ENCODE measurements around the gene ZC2HC1B.
"Not testable (repeated sequence)": the region's sequence is repeated elsewhere in the genome, so short reads cannot be mapped to it uniquely, and the experiment has no call there.

The ZC2HC1B gene

GRCh38 chr6:143871202-143871730 is 7.0 kb downstream of the ZC2HC1B start:
- not testable (repeated sequence) for DNase-seq

- DNase-seq, result no peak
Measured at GRCh38 chr6:143872201-143872600, 7.9 kb downstream of the ZC2HC1B start.

DNA sequence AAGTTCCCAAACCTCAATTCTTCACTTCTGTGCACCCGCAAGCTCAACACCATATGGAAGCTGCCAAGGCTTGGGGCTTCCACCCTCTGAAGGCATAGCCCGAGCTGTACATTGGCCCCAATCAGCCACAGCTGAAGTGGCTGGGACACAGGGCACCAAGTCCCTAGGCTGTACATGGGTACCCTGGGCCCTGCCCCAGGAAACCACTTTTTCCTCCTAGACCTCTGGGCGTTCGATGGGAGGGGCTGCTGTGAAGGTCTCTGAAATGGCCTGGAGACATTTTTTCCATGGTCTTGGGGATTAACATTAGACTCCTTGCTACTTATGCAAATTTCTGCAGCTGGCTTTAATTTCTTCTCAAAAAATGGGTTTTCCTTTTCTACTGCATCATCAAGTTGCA is 9.3 kb downstream of the ZC2HC1B start:
- DNase-seq, result not testable (repeated sequence)

GRCh38 chr6:143874503-143874902 is 10.2 kb downstream of the ZC2HC1B start:
- not testable (repeated sequence) for DNase-seq

DNA sequence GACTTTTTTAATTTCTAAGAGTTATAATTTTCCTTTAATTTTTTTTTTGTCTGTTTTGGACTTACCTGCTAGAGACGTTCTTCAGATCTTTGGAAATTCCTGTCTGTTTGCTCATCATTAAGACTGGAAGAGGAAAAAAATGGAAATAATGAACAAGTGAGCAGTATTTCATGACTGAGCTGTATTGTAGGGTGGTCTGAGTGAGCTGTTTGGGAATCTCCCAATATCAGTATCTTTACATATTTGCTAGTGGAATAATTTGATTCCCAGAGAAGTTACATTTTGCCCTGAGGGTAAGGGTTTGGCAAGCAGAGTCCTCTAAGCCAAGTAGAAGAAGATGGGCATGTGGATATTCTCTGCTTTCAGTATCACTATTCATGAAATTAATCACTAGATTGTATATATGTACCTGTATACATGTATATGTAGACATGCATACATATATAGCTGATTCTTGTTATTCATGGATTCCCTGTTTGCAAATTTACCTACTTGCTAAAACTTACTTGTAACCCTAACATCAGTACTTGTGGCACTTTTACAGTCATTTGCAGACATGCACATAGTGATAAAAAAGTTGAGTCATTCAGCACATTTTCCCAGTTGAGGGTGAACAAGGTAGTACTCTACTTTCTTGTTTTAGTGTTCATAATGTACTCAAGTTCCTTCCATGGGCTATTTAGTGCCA is 13.5 kb downstream of the ZC2HC1B start:
- DNase-seq, result no peak

DNA sequence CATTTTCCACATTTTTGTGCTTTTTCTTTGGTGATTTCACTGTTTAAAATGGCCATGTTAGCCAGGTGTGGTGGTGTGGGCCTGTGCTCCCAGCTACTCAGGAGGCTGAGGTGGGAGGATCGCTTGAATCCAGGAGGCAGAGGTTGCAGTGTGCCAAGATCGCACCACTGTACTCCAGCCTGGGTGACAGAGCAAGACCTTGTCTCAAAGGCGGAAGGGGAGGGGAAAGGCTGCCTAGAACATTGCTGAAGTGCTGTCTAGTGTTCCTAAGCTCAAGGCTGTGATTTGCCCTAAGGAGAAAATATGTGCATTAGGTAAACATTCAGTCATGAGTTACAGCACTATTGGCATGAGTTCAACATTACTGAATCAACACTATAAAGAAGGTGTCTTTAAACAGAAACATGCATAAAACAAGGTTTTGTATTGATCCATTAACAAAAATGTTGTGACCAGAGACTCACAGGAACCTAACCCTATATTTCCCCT is 14.0 kb downstream of the ZC2HC1B start:
- DNase-seq, result no peak

GRCh38 chr6:143880412-143880811 is 16.1 kb downstream of the ZC2HC1B start:
- DNase-seq, result no peak

GRCh38 chr6:143882401-143882930 is 18.2 kb downstream of the ZC2HC1B start:
- DNase-seq, result no peak

- no peak for DNase-seq
Measured at GRCh38 chr6:143884216-143884900, 20.1 kb downstream of the ZC2HC1B start.

- DNase-seq, result no peak
Measured at GRCh38 chr6:143885116-143885515, 20.8 kb downstream of the ZC2HC1B start.

- no peak for DNase-seq
Measured at GRCh38 chr6:143894655-143895054, 30.4 kb downstream of the ZC2HC1B start.

DNA sequence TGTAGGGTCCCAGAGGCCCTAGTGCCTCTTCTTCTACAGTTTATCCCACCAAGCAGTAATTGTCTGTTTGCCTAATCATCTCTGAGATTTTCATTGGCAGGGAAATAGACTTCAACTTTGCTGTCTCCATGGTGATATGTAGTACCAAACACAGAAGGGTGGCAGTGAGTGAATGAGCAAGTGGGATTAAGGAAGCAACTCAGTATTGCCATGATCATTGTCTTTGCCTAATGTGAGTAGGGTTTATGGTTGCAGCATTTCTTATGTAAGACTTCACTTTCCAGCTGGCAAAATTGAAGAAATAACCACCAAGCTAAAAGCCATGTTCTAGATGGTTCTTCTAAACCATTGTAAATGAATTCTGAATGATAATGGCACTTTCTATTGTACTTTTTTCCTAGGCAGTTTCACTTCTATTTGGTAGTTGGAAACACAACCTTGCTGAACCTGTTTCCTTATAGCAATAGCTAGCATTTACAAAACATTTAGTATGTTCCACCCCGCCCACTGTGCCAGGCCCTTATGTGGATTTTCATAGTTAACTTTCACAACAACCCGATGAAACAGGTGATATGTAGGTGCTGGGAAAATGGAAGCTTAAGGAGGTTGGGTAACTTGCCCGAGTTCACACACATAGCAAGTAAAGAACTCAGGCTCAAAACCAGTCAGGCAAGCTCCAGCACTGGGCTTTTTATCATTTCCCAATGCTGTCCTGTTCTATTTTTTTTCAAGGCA is 32.0 kb downstream of the ZC2HC1B start:
- DNase-seq, result no peak

- no peak for DNase-seq
Measured at GRCh38 chr6:143900358-143900757, 36.1 kb downstream of the ZC2HC1B start.

DNA sequence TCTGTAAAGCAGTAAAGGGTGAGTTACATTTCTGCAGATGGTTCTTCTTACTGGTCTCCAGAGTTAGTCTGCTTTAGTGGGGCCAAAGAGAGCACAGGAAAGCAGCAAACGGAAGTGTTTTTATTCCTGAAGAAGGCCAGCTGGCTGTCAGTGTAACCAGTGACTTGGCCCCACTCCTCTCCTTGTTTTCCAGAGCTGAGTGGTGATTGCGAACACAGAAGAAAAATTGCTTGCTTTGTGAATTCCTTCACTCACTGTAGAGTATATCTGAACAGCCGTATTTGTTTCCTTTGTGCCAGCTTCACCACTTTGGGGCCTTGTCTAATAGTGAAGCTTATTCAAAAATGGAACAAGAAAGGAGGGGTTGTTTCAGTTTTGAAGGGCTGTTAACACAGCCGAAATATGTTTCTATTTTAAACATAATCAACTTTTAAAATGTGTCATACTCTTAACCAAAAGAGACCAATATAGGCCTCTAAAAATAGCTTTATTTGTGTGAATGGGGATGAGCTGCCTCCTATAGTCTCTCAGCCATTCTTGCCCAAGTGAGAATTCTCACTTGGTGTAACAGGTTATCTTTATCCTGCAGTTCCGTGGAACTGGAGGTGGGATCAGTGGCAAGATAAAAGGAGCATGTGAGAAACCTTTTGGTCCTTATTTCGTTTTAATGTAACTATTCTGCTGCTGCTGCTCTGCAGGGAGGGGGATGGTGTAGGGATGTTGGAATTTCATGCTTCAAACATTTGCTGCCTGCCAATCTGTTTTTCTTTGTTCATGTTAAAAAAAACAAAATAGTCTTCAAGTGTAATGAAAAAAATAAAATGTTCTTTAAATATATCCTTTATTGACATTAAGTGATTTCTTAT is 37.8 kb downstream of the ZC2HC1B start:
- no peak for DNase-seq

GRCh38 chr6:143902827-143903226 is 38.6 kb downstream of the ZC2HC1B start:
- DNase-seq, result no peak

DNA sequence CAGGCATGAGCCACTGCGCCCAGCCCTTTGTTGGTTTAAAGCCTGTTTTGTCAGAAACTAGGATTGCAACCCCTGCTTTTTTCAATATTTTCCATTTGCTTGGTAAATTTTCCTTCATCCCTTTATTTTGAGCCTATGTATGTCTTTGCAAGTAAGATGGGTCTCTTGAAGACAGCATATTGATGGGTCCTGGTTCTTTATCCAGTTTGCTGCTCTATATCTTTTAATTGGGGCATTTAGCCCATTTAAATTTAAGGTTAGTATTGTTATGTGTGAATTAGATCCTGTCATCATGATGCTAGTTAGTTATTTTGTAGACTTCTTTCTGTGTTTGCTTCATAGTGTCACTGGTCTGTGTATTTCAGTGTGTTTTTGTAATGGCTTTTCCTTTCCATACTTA is 46.8 kb downstream of the ZC2HC1B start:
- no peak for DNase-seq

DNA sequence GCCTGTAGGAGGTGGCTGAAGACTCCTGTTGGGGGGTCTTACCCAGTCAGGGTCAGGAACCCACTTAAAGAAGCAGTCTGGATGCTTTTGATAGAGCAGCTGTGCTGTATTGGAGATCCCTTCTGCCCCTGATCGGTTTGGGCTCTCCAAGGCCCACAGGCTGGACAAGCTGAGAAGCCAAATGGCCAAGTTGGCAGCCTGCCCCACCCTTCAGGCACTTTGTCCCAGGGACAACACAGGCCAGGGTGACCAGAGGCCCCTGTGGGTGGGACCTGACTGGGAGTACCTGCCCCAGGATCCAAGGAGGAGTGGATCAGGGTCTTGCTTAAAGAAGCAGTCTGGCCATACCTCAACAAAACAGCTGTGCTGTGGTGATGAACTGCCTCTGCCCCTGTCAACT is 48.4 kb downstream of the ZC2HC1B start:
- no peak for DNase-seq

DNA sequence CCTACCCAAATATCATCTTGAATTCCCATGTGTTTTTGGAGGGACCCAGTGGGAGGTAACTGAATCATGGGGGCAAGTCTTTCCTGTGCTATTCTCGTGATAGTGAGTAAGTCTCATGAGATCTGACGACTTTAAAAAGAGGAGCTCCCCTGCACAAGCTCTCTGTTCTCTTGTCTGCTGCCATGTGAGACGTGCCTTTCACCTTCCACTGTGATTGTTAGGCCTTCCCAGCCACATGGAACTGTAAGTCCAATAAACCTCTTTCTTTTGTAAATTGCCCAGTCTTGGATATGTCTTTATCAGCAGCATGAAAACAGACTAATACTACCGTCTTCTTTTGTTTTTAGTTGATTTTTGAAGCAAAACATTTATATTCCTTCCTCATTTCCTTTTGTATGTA is 52.8 kb downstream of the ZC2HC1B start:
- not testable (repeated sequence) for DNase-seq

- no peak for DNase-seq
Measured at GRCh38 chr6:143928853-143929252, 64.6 kb downstream of the ZC2HC1B start.

DNA sequence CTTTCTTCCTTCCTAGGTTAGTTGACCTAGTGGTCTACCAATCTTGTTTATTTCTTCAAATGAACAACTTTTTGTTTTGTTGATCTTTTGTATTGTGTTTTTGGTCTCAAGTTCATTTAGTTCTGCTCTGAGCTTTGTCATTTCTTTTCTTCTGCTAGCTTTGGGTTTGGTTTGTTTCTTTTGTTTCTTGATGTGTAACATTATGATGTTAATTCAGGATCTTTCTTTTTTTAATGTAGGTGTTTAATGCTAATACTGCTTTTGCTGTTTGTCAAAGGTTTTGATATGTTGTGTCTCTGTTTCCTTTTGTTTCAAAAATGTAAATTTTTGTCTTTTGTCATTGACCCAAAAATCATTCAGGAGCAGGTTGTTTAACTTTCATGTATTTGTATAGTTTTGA is 65.7 kb downstream of the ZC2HC1B start:
- no peak for DNase-seq

GRCh38 chr6:143934331-143934730 is 70.1 kb downstream of the ZC2HC1B start:
- DNase-seq, result no peak

DNA sequence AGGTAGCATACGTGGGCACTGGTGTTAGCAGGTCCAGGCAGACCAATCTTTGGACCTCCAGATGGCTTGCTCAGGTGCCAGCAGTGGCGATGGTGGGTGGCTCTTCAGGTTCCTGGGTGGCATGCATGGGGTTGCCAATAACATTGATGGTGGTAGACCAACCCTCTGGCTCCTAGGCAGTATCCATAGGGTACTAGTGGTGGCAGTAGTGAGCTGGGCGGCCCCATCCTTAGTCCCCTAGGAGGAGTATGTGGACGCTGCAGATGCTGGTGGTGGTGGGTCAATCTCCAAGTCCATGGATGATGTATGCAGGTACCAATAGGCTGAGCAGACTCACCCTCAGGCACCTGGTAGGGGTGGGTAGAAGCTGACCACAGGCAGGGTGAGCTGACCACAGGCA is 70.6 kb downstream of the ZC2HC1B start:
- DNase-seq, result no peak
